K562 (cell line): ENCODE data around the gene OR5B21. TPM values are rescaled to one million over a fixed set of nuclear protein-coding genes. Genes with fewer than 3 reads are reported as not detected.
A peak's percentile ranks its signal among the peaks of the same experiment; 100 is the strongest.

ENCODE experiments used
- ATAC-seq: fragments of 200-7000 bp; cut with Tn5 transposase; 3 replicates; pipeline ENCODE4 v1.9.1; 2020; ENCODE audit warnings: moderate library complexity
- BruUV-seq: library from RNA; stranded (reverse); fragments of 400-500 nt; replicated peaks from 2 replicates; lab custom pipeline; 2021; lab: Mats Ljungman, UMichigan
- CTCF ChIA-PET: fragments of 300-600 bp; formaldehyde crosslinking; extraction: SDS; loops from one replicate; lab custom pipeline; 2021; ENCODE audit warnings: low intra/inter-chr PET ratio; lab: Yijun Ruan, JAX
- POLR2A ChIA-PET: fragments of 300-600, 350-650 bp; sonication (Branson Sonifier 250); formaldehyde crosslinking; extraction: SDS; loops from one replicate; lab custom pipeline; 2021; ENCODE audit warnings: antibody characterized with exemption, inconsistent platforms; lab: Yijun Ruan, JAX
- DNase-seq, 4 experiments: peaks; one replicate each; pipeline versions ENCODE4 v3.0.0 to v3.0.0-alpha.2; 2011 to 2018; ENCODE audit warnings: low spot score in 3 of 4, mixed read lengths in 3 of 4; ENCODE audit errors: extremely low read depth in 1 of 4
- FAIRE-seq: peaks from 2 replicates; lab custom pipeline; 2011; peaks lifted over from hg19 to GRCh38; lab: Jason Lieb, UNC
- H2AFZ ChIP-seq: 2 replicates; pipeline ENCODE4 v1.6.0; 2011; ENCODE audit warnings: low read depth, low read length, control low read depth, inconsistent platforms
- H3K27ac ChIP-seq: fragments of 200-600 bp; 3 replicates; pipeline ENCODE4 v1.8.0; 2011; ENCODE audit warnings: low read depth, mild to moderate bottlenecking, control low read depth, inconsistent platforms, low read length, moderate library complexity, mixed read lengths; ENCODE audit errors: extremely low read depth
- H3K27me3 ChIP-seq, 2 experiments: fragments of 300-600 bp in 1 of 2; 2 replicates in 1 of 2; 3 replicates in 1 of 2; pipeline versions ENCODE4 v1.6.0 to v1.8.0; 2011; ENCODE audit warnings: inconsistent platforms in 2 of 2, low read length in 2 of 2, mild to moderate bottlenecking in 1 of 2, mixed read lengths in 1 of 2, moderate library complexity in 1 of 2; ENCODE audit not compliant: control insufficient read depth in 2 of 2, insufficient read depth in 2 of 2
- H3K36me3 ChIP-seq: fragments of 300-600 bp; 3 replicates; pipeline ENCODE4 v1.8.0; 2011; ENCODE audit warnings: mild to moderate bottlenecking, low read length, inconsistent platforms; ENCODE audit not compliant: control insufficient read depth, insufficient read depth
- H3K4me1 ChIP-seq, 2 experiments: fragments of 200-600 bp in 1 of 2; replicated peaks in 1 of 2; 2 replicates in 1 of 2; 3 replicates in 1 of 2; pipeline versions ENCODE4 v1.5.1 to v1.8.0; 2011; ENCODE audit warnings: inconsistent platforms in 2 of 2, low read length in 2 of 2, mild to moderate bottlenecking in 1 of 2, mixed read lengths in 1 of 2, moderate library complexity in 1 of 2; ENCODE audit not compliant: control insufficient read depth in 2 of 2, insufficient read depth in 2 of 2
- H3K4me2 ChIP-seq: 2 replicates; pipeline ENCODE4 v1.6.1; 2011; ENCODE audit warnings: low read length, control low read depth, inconsistent platforms, mixed read lengths; ENCODE audit not compliant: insufficient read depth
- H3K4me3 ChIP-seq: fragments of 200-600 bp; sonication (generic), shearing (Covaris generic); 2 replicates; pipeline ENCODE4 v1.5.1; 2016; ENCODE audit warnings: control low read depth, inconsistent platforms
- H3K79me2 ChIP-seq: fragments of 200-600 bp; 3 replicates; pipeline ENCODE4 v1.8.0; 2011; ENCODE audit warnings: low read length, inconsistent platforms; ENCODE audit not compliant: control insufficient read depth, insufficient read depth
- H3K9ac ChIP-seq, 2 experiments: 2 replicates each; pipeline versions ENCODE4 v1.6.0 to v1.6.1; 2011; ENCODE audit warnings: low read depth in 2 of 2, low read length in 2 of 2, control low read depth in 1 of 2, inconsistent platforms in 1 of 2, mild to moderate bottlenecking in 1 of 2, mixed read lengths in 1 of 2; ENCODE audit not compliant: insufficient read depth in 1 of 2
- H3K9me1 ChIP-seq: one replicate; pipeline ENCODE4 v1.6.0; 2011; ENCODE audit warnings: inconsistent platforms, mild to moderate bottlenecking, low read length, moderate library complexity; ENCODE audit not compliant: control insufficient read depth, insufficient read depth
- H3K9me3 ChIP-seq: replicated peaks from 2 replicates; pipeline ENCODE4 v1.5.1; 2011; ENCODE audit warnings: low read depth, low read length, inconsistent platforms; ENCODE audit not compliant: control insufficient read depth, insufficient read depth
- H4K20me1 ChIP-seq: replicated peaks from 2 replicates; pipeline ENCODE4 v1.6.1; 2011; ENCODE audit warnings: low read length, inconsistent platforms, mixed read lengths; ENCODE audit not compliant: control insufficient read depth, insufficient read depth
- AFF4 ChIP-seq: sonication (generic); formaldehyde crosslinking; IDR thresholded peaks from 2 replicates; pipeline ENCODE4 v1.8.0; 2023; ENCODE audit warnings: mild to moderate bottlenecking, missing genetic modification reagents
- FOXK1 ChIP-seq: sonication (generic); formaldehyde crosslinking; IDR thresholded peaks from 2 replicates; pipeline ENCODE4 v1.8.0; 2022; ENCODE audit warnings: missing genetic modification reagents, mild to moderate bottlenecking, borderline replicate concordance
- GABPA ChIP-seq: fragments of 200-800 bp; sonication (Bioruptor generic); conservative IDR thresholded peaks from 2 replicates; pipeline ENCODE4 v1.6.1; 2016; ENCODE audit warnings: low read depth, missing genetic modification characterization, missing compliant biosample characterization
- JUND ChIP-seq, 2 experiments: IDR thresholded peaks; 2 replicates in 1 of 2; 3 replicates in 1 of 2; pipeline ENCODE4 v1.6.1; 2011; ENCODE audit warnings: borderline replicate concordance in 2 of 2, low read depth in 2 of 2, low read length in 2 of 2, improper control_type of control experiment in 1 of 2, missing biosample characterization in 1 of 2, missing genetic modification characterization in 1 of 2, missing genetic modification reagents in 1 of 2
- NFE2L1 ChIP-seq: fragments of 450-650 bp; IDR thresholded peaks from 2 replicates; pipeline ENCODE4 v1.6.1; 2016; ENCODE audit warnings: missing genetic modification characterization, low read depth, mild to moderate bottlenecking, missing compliant biosample characterization, moderate library complexity, borderline replicate concordance
- PCBP1 ChIP-seq: fragments of 200-400 bp; formaldehyde crosslinking; IDR thresholded peaks from 2 replicates; pipeline ENCODE4 v1.6.1; 2018; ENCODE audit warnings: mild to moderate bottlenecking, low read depth, low read length; ENCODE audit not compliant: poor library complexity, severe bottlenecking
- PYGO2 ChIP-seq: fragments of 450-650 bp; IDR thresholded peaks from 2 replicates; pipeline ENCODE4 v1.6.1; 2016; ENCODE audit warnings: mild to moderate bottlenecking, missing genetic modification characterization, moderate library complexity, missing compliant biosample characterization
- RBFOX2 ChIP-seq: fragments of 200-400 bp; formaldehyde crosslinking; IDR thresholded peaks from 2 replicates; pipeline ENCODE4 v1.6.1; 2017; ENCODE audit warnings: low read depth, mild to moderate bottlenecking, low read length, moderate library complexity
- RCOR1 ChIP-seq, 2 experiments: IDR thresholded peaks; 2 replicates each; pipeline ENCODE4 v1.6.1; 2012; ENCODE audit warnings: low read depth in 2 of 2, low read length in 2 of 2, borderline replicate concordance in 1 of 2, improper control_type of control experiment in 1 of 2
- UBTF ChIP-seq, 2 experiments: IDR thresholded peaks; 2 replicates each; pipeline ENCODE4 v1.6.1; 2012; ENCODE audit warnings: improper control_type of control experiment in 2 of 2, low read depth in 2 of 2, low read length in 2 of 2, borderline replicate concordance in 1 of 2
- ZKSCAN3 ChIP-seq: fragments of 250-450 bp; sonication (Bioruptor Pico); IDR thresholded peaks from 2 replicates; pipeline ENCODE4 v1.4.0; 2020
- ZNF184 ChIP-seq: sonication (generic); formaldehyde crosslinking; IDR thresholded peaks from 2 replicates; pipeline ENCODE4 v1.5.0; 2020; ENCODE audit warnings: missing genetic modification reagents
- ZNF41 ChIP-seq: fragments of 250-450 bp; sonication (Bioruptor Pico); conservative IDR thresholded peaks from 2 replicates; pipeline ENCODE4 v1.4.0; 2020; ENCODE audit warnings: mild to moderate bottlenecking
- WGBS: fragments of 100-300 bp; shearing (Covaris generic); methylation state at CpG from one replicate; pipeline ENCODE4 v1.1.6; 2016; ENCODE audit warnings: low coverage, mixed read lengths; ENCODE audit not compliant: insufficient coverage; ENCODE audit errors: missing lambda C conversion rate; 5-methylcytosine and 5-hydroxymethylcytosine counted together
- in situ Hi-C: fragments of 300-500 bp; cut with MboI; formaldehyde crosslinking; loops from 4 replicates; pipeline ENCODE4 v1.15.0; 2018; ENCODE audit warnings: inconsistent platforms, mixed read lengths
- intact Hi-C: fragments of 100-400 bp; cut with micrococcal nuclease; formaldehyde crosslinking; loops from 2 replicates; pipeline ENCODE4 v1.14.2; 2022
- polyA plus RNA-seq, 8 experiments: library from polyadenylated mRNA; depleted of rRNA in 4 of 8; stranded (reverse) in 5 of 8; unstranded in 3 of 8; fragments of >200 nt; fragmentation: Nextera tagmentation in 2 of 8; fragmentation: Illumina TruSeq in 1 of 8; extraction: Ambion mirVana in 2 of 8; extraction: Trizol in 1 of 8; gene quantifications; 2 replicates each; pipeline versions ENCODE4 v1.2.1 to v1.2.3, GENCODE V29; 2011 to 2014; ENCODE audit warnings: inconsistent platforms in 1 of 8, missing spikeins in 1 of 8
- total RNA-seq, 7 experiments: library from RNA; depleted of rRNA in 6 of 7; stranded (reverse); fragments of >200 nt in 6 of 7; fragmentation: Illumina TruSeq in 2 of 7; extraction: Trizol in 2 of 7; gene quantifications; 2 replicates each; pipeline versions ENCODE4 v1.2.1 to v1.2.3, GENCODE V29; 2011 to 2021; ENCODE audit warnings: low replicate concordance in 1 of 7
- TF ChIP-seq, protein P1 (sequence below): fragments of 450-650 bp; IDR thresholded peaks from one replicate; pipeline ENCODE4 v1.6.1; 2018; ENCODE audit warnings: mild to moderate bottlenecking, moderate library complexity; ENCODE audit not compliant: partially characterized antibody

OR5B21 gene
- total and polyA plus RNA-seq, 9 of the 15 experiments (the other 6 are each of a cell fraction or from before 2014, with no cell fraction given): not detected

DNA sequence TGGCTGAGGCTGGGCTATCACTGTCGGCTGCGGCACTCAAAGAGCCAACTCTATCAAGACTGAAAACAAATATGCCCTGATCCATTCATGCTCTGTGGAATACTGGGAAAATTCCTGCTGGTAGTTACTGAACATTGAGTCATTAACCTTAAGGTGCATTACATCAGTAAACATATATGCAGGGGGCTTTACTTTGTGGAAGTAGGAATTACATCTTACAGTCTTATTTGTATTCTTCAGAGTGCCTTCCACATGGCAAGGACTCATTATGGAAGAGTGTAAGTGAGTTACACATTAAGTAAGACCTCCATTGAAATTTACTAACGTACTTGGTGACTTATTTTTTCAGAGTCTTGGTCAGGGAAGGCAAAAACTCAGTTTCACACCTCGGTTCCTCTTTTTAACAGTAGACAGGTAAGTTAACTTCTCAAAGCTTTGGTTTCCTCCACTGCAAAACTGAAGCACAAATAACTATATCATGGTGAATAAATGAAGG is 4.5 kb downstream of the OR5B21 start:
- Histone ChIP-seq H3K9me3 (no peaks in the 10 kb centered on the region), H3K9ac (no peak overlapping the region), H3K9me1 (no peaks in the 10 kb centered on the region), H3K4me1 (no peaks in the 10 kb centered on the region), H3K79me2 (no peaks in the 10 kb centered on the region), H3K4me2 (no peak overlapping the region), H3K27me3 (no peaks in the 10 kb centered on the region), H3K4me3 (no peak overlapping the region), H3K27ac (no peak overlapping the region), H4K20me1 (no peaks in the 10 kb centered on the region), H3K36me3 (no peaks in the 10 kb centered on the region), H2AFZ (no peak overlapping the region)
- no peak for ATAC-seq
- no TSS peak for BruUV-seq
- no peak for DNase-seq
- intact Hi-C loops (no loop called here), in situ Hi-C loops (loop anchor here (25.0 kb wide), 2 partner anchors 691 to 841 kb away; partner anchors contain the start of genes CLP1 and ZDHHC5)
- peak; percentile 54 for FAIRE-seq
- CTCF ChIA-PET: no interaction called here
- POLR2A ChIA-PET: no interaction called here
- 5% methylated on average over 3 of the region's 4 CpGs for WGBS
- TF ChIP-seq PYGO2 (tag) (no peak), AFF4 (CRISPR knock-in tag) (no peak), RBFOX2 (no peak), JUND (IDR thresholded peaks at IDR 0.05; ENCODE audit: borderline replicate concordance, low read depth, low read length) (no peak), JUND (tag; IDR thresholded peaks at IDR 0.05; ENCODE audit: borderline replicate concordance, low read depth, low read length) (no peak), GABPA (tag) (no peak), PCBP1 (no peak), ZNF184 (CRISPR knock-in tag) (no peak), RCOR1 (IDR thresholded peaks at IDR 0.05; ENCODE audit: borderline replicate concordance in 1 of 2, low read depth in 2 of 2, low read length in 2 of 2) (no peak), FOXK1 (CRISPR knock-in tag) (no peak), ZKSCAN3 (CRISPR knock-in tag) (no peak), NFE2L1 (tag) (no peak), ZNF41 (no peak), UBTF (IDR thresholded peaks at IDR 0.05; ENCODE audit: borderline replicate concordance in 1 of 2, low read depth in 2 of 2, low read length in 2 of 2) (no peak)
- TF ChIP-seq, protein P1, sequence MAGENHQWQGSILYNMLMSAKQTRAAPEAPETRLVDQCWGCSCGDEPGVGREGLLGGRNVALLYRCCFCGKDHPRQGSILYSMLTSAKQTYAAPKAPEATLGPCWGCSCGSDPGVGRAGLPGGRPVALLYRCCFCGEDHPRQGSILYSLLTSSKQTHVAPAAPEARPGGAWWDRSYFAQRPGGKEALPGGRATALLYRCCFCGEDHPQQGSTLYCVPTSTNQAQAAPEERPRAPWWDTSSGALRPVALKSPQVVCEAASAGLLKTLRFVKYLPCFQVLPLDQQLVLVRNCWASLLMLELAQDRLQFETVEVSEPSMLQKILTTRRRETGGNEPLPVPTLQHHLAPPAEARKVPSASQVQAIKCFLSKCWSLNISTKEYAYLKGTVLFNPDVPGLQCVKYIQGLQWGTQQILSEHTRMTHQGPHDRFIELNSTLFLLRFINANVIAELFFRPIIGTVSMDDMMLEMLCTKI: no peak
